IMR-90 (cell line): ENCODE measurements around the gene VPS39. TPM values are rescaled to one million over a fixed set of nuclear protein-coding genes. Genes with fewer than 3 reads are reported as not detected.

Experiments used
- ATAC-seq: fragments of 200-7000 bp; cut with Tn5 transposase; 2 replicates; pipeline ENCODE4 v1.9.1; 2020; ENCODE audit warnings: low read depth, mild to moderate bottlenecking, moderate library complexity
- BruUV-seq: library from RNA; stranded (reverse); fragments of 400-500 nt; replicated peaks from 2 replicates; lab custom pipeline; 2021; lab: Mats Ljungman, UMichigan
- CTCF ChIA-PET: fragments of 300-600 bp; formaldehyde crosslinking; extraction: SDS; loops from one replicate; lab custom pipeline; 2021; ENCODE audit warnings: antibody characterized with exemption; lab: Yijun Ruan, JAX
- POLR2A ChIA-PET: fragments of 300-600 bp; sonication (Branson Sonifier 250); formaldehyde crosslinking; loops from one replicate; lab custom pipeline; 2022; ENCODE audit warnings: antibody characterized with exemption; ENCODE audit not compliant: unreplicated experiment; lab: Charles Lee
- DNase-seq: peaks from one replicate; pipeline ENCODE4 v3.0.0; 2013
- H2AFZ ChIP-seq: replicated peaks from 2 replicates; pipeline ENCODE3; 2013; ENCODE audit warnings: low read length, mild to moderate bottlenecking; ENCODE audit not compliant: poor library complexity
- H2AK5ac ChIP-seq: 2 replicates; pipeline ENCODE4 v1.6.1; 2013; ENCODE audit warnings: low read depth, low read length, inconsistent platforms
- H2AK9ac ChIP-seq: replicated peaks from 2 replicates; pipeline ENCODE3; 2013; ENCODE audit warnings: mild to moderate bottlenecking, low read depth, low read length, moderate library complexity; ENCODE audit not compliant: poor library complexity
- H2BK120ac ChIP-seq: 2 replicates; pipeline ENCODE4 v1.6.1; 2013; ENCODE audit warnings: low read depth, low read length, inconsistent platforms
- H2BK15ac ChIP-seq: 3 replicates; pipeline ENCODE4 v1.6.1; 2013; ENCODE audit warnings: low read depth, low read length, inconsistent platforms
- H2BK20ac ChIP-seq: 2 replicates; pipeline ENCODE4 v1.6.1; 2013; ENCODE audit warnings: low read depth, mild to moderate bottlenecking, inconsistent platforms, low read length, moderate library complexity
- H2BK5ac ChIP-seq: 2 replicates; pipeline ENCODE4 v1.6.1; 2013; ENCODE audit warnings: mild to moderate bottlenecking, low read depth, low read length, inconsistent platforms; ENCODE audit not compliant: poor library complexity, severe bottlenecking
- H3K14ac ChIP-seq: replicated peaks from 2 replicates; pipeline ENCODE4 v1.6.1; 2013; ENCODE audit warnings: low read depth, low read length, inconsistent platforms
- H3K18ac ChIP-seq: 2 replicates; pipeline ENCODE4 v1.6.1; 2013; ENCODE audit warnings: low read depth, low read length, control low read depth
- H3K23ac ChIP-seq: 2 replicates; pipeline ENCODE4 v1.6.1; 2013; ENCODE audit warnings: low read depth, low read length, inconsistent platforms
- H3K27ac ChIP-seq: 2 replicates; pipeline ENCODE4 v1.5.1; 2013; ENCODE audit warnings: mild to moderate bottlenecking, control low read depth, low read length; ENCODE audit not compliant: insufficient read depth
- H3K27me3 ChIP-seq: 2 replicates; pipeline ENCODE4 v1.6.1; 2013; ENCODE audit warnings: low read length; ENCODE audit not compliant: control insufficient read depth, insufficient read depth
- H3K36me3 ChIP-seq: 2 replicates; pipeline ENCODE4 v1.6.1; 2013; ENCODE audit warnings: low read length, mixed read lengths; ENCODE audit not compliant: control insufficient read depth, insufficient read depth
- H3K4ac ChIP-seq: 2 replicates; pipeline ENCODE4 v1.6.1; 2013; ENCODE audit warnings: low read depth, low read length, inconsistent platforms
- H3K4me1 ChIP-seq: 2 replicates; pipeline ENCODE4 v1.6.1; 2013; ENCODE audit warnings: low read length, mixed read lengths; ENCODE audit not compliant: control insufficient read depth, insufficient read depth
- H3K4me2 ChIP-seq: 2 replicates; pipeline ENCODE4 v1.6.1; 2013; ENCODE audit warnings: low read depth, mild to moderate bottlenecking, control low read depth, low read length, moderate library complexity
- H3K4me3 ChIP-seq: 2 replicates; pipeline ENCODE4 v1.5.1; 2013; ENCODE audit warnings: low read depth, mild to moderate bottlenecking, control low read depth, low read length, moderate library complexity; ENCODE audit not compliant: insufficient read depth
- H3K56ac ChIP-seq: 2 replicates; pipeline ENCODE4 v1.6.1; 2013; ENCODE audit warnings: low read length, inconsistent platforms; ENCODE audit not compliant: insufficient read depth; ENCODE audit errors: extremely low read depth
- H3K79me1 ChIP-seq, 2 experiments: 2 replicates each; pipeline ENCODE4 v1.6.1; 2013; ENCODE audit warnings: low read length in 2 of 2, inconsistent platforms in 1 of 2, low read depth in 1 of 2
- H3K9ac ChIP-seq: 2 replicates; pipeline ENCODE4 v1.6.1; 2013; ENCODE audit warnings: low read depth, low read length, control low read depth
- H3K9me1 ChIP-seq: 2 replicates; pipeline ENCODE4 v1.6.1; 2013; ENCODE audit warnings: low read length, inconsistent platforms; ENCODE audit not compliant: insufficient read depth
- H3K9me3 ChIP-seq: 2 replicates; pipeline ENCODE4 v1.6.1; 2013; ENCODE audit warnings: low read length; ENCODE audit not compliant: control insufficient read depth, insufficient read depth
- H4K20me1 ChIP-seq: 2 replicates; pipeline ENCODE4 v1.6.1; 2013; ENCODE audit warnings: low read length, inconsistent platforms; ENCODE audit not compliant: insufficient read depth
- H4K5ac ChIP-seq: 2 replicates; pipeline ENCODE4 v1.6.1; 2013; ENCODE audit warnings: mild to moderate bottlenecking, low read depth, low read length, control low read depth
- H4K8ac ChIP-seq, 2 experiments: 2 replicates each; pipeline ENCODE4 v1.6.1; 2013; ENCODE audit warnings: low read depth in 2 of 2, low read length in 2 of 2, control low read depth in 1 of 2, inconsistent platforms in 1 of 2
- H4K91ac ChIP-seq: 2 replicates; pipeline ENCODE4 v1.6.1; 2013; ENCODE audit warnings: low read depth, low read length, inconsistent platforms; ENCODE audit not compliant: insufficient read depth
- MAZ ChIP-seq: IDR thresholded peaks from 2 replicates; pipeline ENCODE4 v1.6.1; 2012; ENCODE audit warnings: low read depth, mild to moderate bottlenecking, low read length, improper control_type of control experiment, moderate library complexity, borderline replicate concordance
- RAD21 ChIP-seq: IDR thresholded peaks from 2 replicates; pipeline ENCODE4 v1.6.1; 2012; ENCODE audit warnings: low read length, improper control_type of control experiment
- WGBS, 2 experiments: methylation state at CpG; one replicate each; pipeline versions ENCODE4 v1.1.5 to v1.1.7; 2013; ENCODE audit warnings: missing lambda C conversion rate in 2 of 2; ENCODE audit not compliant: insufficient read length in 1 of 2; ENCODE audit errors: extremely low coverage in 2 of 2; 5-methylcytosine and 5-hydroxymethylcytosine counted together
- dilution Hi-C: fragments of 300-500 bp; cut with HindIII; formaldehyde crosslinking; loops from one replicate; pipeline ENCODE4 v1.14.3; 2018; ENCODE audit warnings: low sequenced_read_pairs; ENCODE audit not compliant: unreplicated experiment
- in situ Hi-C: fragments of 300-500 bp; cut with MboI; formaldehyde crosslinking; loops from 3 replicates; pipeline ENCODE4 v1.14.3; 2019; ENCODE audit warnings: low sequenced_read_pairs, inconsistent platforms, mixed read lengths
- intact Hi-C: fragments of 100-400 bp; cut with micrococcal nuclease; formaldehyde crosslinking; loops from 2 replicates; pipeline ENCODE4 v1.10.0; 2022
- polyA plus RNA-seq, 3 experiments: library from polyadenylated mRNA; depleted of rRNA; stranded (reverse); fragments of >200 nt; gene quantifications; 2 replicates each; pipeline ENCODE4 v1.2.3, GENCODE V29; 2012; ENCODE audit warnings: low replicate concordance in 1 of 3
- total RNA-seq: library from RNA; depleted of rRNA; stranded (reverse); fragments of >200 nt; gene quantifications from 2 replicates; pipeline ENCODE4 v1.2.3, GENCODE V29; 2012

Gene VPS39
- total and polyA plus RNA-seq, 2 of the 4 experiments (the other 2 are of a cell fraction) = 49.7 to 52.2 TPM

DNA sequence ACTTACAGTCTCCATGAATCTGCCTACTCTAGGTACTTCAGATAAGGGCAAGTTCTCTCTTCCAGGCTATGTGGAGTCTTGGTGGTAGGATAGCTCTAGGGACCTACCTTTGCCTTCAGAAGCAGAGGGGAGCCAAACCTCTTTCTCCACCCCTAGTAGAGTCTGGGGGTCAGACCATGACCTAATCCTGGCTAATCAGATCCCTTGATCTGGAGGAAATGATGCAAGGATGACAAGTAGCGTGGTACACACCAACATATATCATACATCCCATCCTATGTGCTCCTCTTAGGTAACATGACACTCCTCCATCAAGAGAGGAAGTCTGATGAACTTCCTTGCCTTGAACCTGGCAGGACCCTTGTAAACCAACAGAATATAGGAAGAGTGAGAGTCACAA, 36.3 kb downstream of the VPS39 start:
- H2BK20ac ChIP-seq = no peak overlapping the region
- H2AK9ac ChIP-seq = no peak overlapping the region
- WGBS, 2 experiments = no CpG with 5 or more reads among the region's 1 CpG
- intact Hi-C loops = no loop called here
- H2BK15ac ChIP-seq = no peak overlapping the region
- no peak overlapping the region for H3K18ac ChIP-seq
- no peak overlapping the region for H4K5ac ChIP-seq
- CTCF ChIA-PET = interaction anchor here (0.6 kb wide), 1 partner anchor 22 kb away, joined by 4 read pairs; no protein-coding TSS in a partner anchor
- H3K9me3 ChIP-seq = no peaks in the 10 kb centered on the region
- TF ChIP-seq RAD21 (no peak), MAZ (no peak)
- H4K91ac ChIP-seq = no peak overlapping the region
- no peak overlapping the region for H3K56ac ChIP-seq
- H3K4me1 ChIP-seq = no peaks in the 10 kb centered on the region
- H4K20me1 ChIP-seq = no peaks in the 10 kb centered on the region; the same call in 1 of the 2 replicates
- no peak overlapping the region for H2AFZ ChIP-seq
- H3K27me3 ChIP-seq = no peaks in the 10 kb centered on the region
- H2BK5ac ChIP-seq = no peak overlapping the region
- no peak overlapping the region for H3K4me2 ChIP-seq
- no peak overlapping the region for H2BK120ac ChIP-seq
- no peak overlapping the region for H4K8ac ChIP-seq
- in situ Hi-C loops = no loop called here
- H3K4ac ChIP-seq = no peak overlapping the region
- no TSS peak for BruUV-seq
- POLR2A ChIA-PET = no interaction called here
- H3K9me1 ChIP-seq = no peaks in the 10 kb centered on the region; the same call in 1 of the 2 replicates
- H2AK5ac ChIP-seq = no peak overlapping the region
- H3K36me3 ChIP-seq = peaks cover 52% of the 10 kb centered on the region
- no peak overlapping the region for H3K14ac ChIP-seq
- H3K23ac ChIP-seq = no peak overlapping the region
- H3K9ac ChIP-seq = no peak overlapping the region
- DNase-seq = no peak
- peaks cover 0 to 8% of the 10 kb centered on the region in 2 experiments; a peak in 3 of 4 replicates for H3K79me1 ChIP-seq
- no peak overlapping the region for H3K27ac ChIP-seq
- dilution Hi-C loops = no loop called here
- no peak overlapping the region for H3K4me3 ChIP-seq
- ATAC-seq = no peak
